HUES64 (cell line): ENCODE data around the gene PSMA6.
A peak's percentile ranks its signal among the peaks of the same experiment; 100 is the strongest.
"Not testable (repeated sequence)": the region's sequence is repeated elsewhere in the genome, so short reads cannot be mapped to it uniquely, and the experiment has no call there.

Experiments
- H3K27ac ChIP-seq: 2 replicates; pipeline ENCODE4 v1.7.0; 2013; ENCODE audit warnings: low read depth, low read length, inconsistent platforms
- H3K27me3 ChIP-seq: 2 replicates; pipeline ENCODE4 v1.6.1; 2013; ENCODE audit warnings: mild to moderate bottlenecking, low read length; ENCODE audit not compliant: insufficient read depth
- H3K36me3 ChIP-seq: 2 replicates; pipeline ENCODE4 v1.6.1; 2013; ENCODE audit warnings: mild to moderate bottlenecking, low read length; ENCODE audit not compliant: insufficient read depth
- H3K4me1 ChIP-seq: 2 replicates; pipeline ENCODE4 v1.6.1; 2013; ENCODE audit warnings: mild to moderate bottlenecking, low read length, moderate library complexity; ENCODE audit not compliant: insufficient read depth
- H3K4me3 ChIP-seq: 2 replicates; pipeline ENCODE4 v1.5.1; 2013; ENCODE audit warnings: mild to moderate bottlenecking, low read length, moderate library complexity
- H3K9ac ChIP-seq: 2 replicates; pipeline ENCODE4 v1.6.1; 2013; ENCODE audit warnings: mild to moderate bottlenecking, low read depth, low read length
- H3K9me3 ChIP-seq: 2 replicates; pipeline ENCODE4 v1.6.1; 2013; ENCODE audit warnings: low read depth, low read length; ENCODE audit not compliant: insufficient read depth
- WGBS: fragments of 150-250, 120-280 bp; methylation state at CpG from one replicate; pipeline ENCODE4 v1.1.7; 2013; ENCODE audit warnings: missing lambda C conversion rate; 5-methylcytosine and 5-hydroxymethylcytosine counted together

Gene PSMA6

DNA sequence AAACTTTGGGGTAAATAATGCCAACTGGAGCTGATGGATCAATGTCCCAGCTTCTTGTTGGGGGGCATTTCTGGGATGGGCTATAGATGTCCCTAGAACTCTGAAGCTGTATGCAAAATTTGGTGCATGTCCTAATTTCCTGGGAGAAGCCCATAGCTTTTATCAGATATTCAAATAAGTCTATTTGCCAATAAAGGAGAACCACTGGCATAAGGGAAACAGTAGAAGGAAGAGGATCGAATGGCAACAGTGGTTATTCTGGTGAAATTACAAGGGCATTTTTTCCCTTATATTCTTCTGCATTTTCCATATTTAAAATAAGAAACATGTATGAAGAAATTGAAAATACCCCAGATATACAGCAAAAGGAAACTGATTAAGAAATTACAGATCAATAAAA, 34.2 kb downstream of the PSMA6 start:
- Histone ChIP-seq H3K4me3 (no peak overlapping the region), H3K27ac (no peak overlapping the region), H3K9ac (no peak overlapping the region), H3K9me3 (no peaks in the 10 kb centered on the region), H3K4me1 (0 out of 2 replicates have a peak, but pooled peaks cover under 1% of the 10 kb centered on the region), H3K36me3 (no peaks in the 10 kb centered on the region), H3K27me3 (no peaks in the 10 kb centered on the region)
- WGBS: no CpG with 5 or more reads among the region's 1 CpG

DNA sequence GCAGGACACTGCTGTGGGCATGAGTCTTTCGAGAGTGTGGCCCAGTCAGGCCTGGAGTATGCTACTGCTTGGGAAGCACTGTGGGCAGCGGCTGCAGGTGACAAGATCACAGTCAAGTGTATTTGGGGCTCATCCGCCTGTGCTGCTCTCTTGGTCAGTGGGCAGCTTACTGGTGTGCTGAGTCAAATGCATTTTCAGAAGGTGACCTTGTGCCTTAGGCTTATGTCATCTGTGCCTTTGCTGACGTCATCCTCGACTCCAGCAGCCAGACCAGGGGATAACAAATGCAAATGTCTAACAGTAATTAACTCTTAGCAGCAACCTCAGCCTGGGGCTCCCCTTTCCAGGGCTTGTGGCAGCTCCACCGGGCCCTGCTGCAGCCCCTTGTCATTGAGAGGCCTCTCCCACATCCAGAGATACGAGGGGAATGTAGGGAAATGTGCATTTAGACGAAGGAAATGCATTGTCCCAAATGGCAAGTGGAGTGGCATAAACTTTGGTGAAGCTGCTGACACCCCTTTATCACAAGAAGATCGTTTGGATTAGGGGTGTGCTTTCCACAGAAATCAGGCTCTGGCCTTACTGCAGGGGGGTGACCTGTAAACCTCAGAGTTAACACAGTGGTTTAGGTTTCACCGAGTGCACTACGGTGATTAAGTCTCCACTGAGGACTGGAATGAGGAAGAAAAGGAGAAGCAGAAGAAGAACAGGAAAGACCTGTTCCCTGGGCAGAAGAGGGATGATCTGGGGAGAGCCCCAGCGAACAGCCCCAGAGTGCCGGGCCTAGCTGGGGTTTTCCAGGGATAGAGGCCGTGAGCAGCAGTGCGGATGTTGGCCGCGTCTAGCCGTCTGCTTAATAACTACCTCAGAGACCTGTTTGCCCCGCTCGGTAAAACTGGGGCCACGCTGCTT, 39.7 kb downstream of the PSMA6 start:
- Histone ChIP-seq H3K9ac (no peak overlapping the region), H3K4me1 (peaks cover 35% of the 10 kb centered on the region), H3K27ac (no peak overlapping the region)

DNA sequence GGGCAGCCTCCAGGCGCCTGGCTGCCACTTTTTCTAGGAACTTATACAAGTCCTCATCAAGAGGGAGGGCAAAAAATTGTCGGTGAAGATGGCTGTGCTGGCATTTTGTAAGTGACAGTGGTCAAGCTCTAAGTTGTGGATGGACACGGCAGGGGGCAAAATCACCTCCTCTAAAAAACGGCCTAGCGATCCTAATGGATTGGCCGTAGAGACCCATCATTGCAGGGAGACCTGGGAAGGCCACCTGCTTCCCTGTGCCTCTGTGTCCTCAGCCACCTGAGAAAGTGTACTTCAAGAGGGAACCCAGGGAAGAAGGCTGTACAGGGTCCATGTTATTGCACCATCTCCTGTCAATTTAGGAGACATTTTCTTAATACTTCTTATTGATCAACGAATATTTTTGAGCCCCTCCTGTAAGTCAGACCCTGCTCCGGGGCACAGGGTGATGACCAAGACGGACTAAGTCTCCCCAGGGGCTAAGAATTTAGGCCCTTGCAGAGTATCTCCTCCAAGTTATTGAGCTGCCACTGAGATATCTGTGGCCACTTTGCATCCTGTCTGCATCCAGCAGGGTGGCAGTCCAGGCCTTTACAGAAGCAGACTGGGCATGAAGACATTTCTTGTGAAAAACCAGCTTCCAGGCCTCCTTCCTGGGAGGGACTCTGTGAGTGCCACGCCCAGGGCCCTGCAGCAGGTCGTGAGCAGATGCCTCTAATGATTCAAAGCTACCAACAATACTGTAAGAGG, 40.5 kb downstream of the PSMA6 start:
- Histone ChIP-seq H3K9ac (no peak overlapping the region), H3K27ac (peak overlapping the region; percentile 16; the same call in 1 of the 2 replicates), H3K4me1 (peaks cover 42% of the 10 kb centered on the region)

More for the DNA sequence above, 39.7 kb downstream of the PSMA6 start:
- 87% methylated on average over 21 of the region's 21 CpGs for WGBS
- Histone ChIP-seq H3K4me3 (no peak overlapping the region), H3K36me3 (no peaks in the 10 kb centered on the region), H3K27me3 (no peaks in the 10 kb centered on the region), H3K9me3 (no peaks in the 10 kb centered on the region)

DNA sequence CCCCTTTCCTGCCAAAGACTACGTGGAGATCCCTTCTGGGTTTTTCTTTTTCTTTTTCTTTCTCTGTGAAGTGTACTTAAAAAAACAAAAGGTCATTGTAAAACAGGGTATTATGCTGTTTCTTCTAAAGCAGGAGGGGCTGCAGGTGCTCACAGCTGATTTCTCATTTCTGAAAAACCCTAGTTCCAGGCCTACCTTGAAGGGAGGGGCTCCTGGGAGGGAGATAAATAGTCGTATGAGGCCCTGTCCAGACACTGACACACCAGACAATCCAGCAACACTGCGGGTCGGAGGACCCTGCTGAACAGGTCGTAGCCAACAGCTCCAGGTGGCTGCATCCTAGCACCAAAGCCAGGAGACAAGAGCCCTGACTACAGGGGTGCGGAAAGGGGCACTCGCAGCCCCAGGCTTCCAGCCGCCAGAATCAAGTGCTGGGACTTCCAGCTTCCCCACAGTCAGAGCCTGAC, 41.1 kb downstream of the PSMA6 start:
- H3K4me3 ChIP-seq: no peak overlapping the region
- H3K4me1 ChIP-seq: peaks cover 42% of the 10 kb centered on the region
- no peaks in the 10 kb centered on the region for H3K27me3 ChIP-seq
- no peak overlapping the region; the same call in 1 of the 2 replicates for H3K9ac ChIP-seq
- H3K9me3 ChIP-seq: no peaks in the 10 kb centered on the region
- H3K36me3 ChIP-seq: no peaks in the 10 kb centered on the region
- 72% methylated on average over 7 of the region's 8 CpGs for WGBS
- peak overlapping the region; percentile 54; the same call in 1 of the 2 replicates for H3K27ac ChIP-seq

More for the DNA sequence above, 40.5 kb downstream of the PSMA6 start:
- Histone ChIP-seq H3K27me3 (no peaks in the 10 kb centered on the region), H3K4me3 (no peak overlapping the region), H3K9me3 (no peaks in the 10 kb centered on the region), H3K36me3 (no peaks in the 10 kb centered on the region)
- 82% methylated on average over 11 of the region's 11 CpGs for WGBS

DNA sequence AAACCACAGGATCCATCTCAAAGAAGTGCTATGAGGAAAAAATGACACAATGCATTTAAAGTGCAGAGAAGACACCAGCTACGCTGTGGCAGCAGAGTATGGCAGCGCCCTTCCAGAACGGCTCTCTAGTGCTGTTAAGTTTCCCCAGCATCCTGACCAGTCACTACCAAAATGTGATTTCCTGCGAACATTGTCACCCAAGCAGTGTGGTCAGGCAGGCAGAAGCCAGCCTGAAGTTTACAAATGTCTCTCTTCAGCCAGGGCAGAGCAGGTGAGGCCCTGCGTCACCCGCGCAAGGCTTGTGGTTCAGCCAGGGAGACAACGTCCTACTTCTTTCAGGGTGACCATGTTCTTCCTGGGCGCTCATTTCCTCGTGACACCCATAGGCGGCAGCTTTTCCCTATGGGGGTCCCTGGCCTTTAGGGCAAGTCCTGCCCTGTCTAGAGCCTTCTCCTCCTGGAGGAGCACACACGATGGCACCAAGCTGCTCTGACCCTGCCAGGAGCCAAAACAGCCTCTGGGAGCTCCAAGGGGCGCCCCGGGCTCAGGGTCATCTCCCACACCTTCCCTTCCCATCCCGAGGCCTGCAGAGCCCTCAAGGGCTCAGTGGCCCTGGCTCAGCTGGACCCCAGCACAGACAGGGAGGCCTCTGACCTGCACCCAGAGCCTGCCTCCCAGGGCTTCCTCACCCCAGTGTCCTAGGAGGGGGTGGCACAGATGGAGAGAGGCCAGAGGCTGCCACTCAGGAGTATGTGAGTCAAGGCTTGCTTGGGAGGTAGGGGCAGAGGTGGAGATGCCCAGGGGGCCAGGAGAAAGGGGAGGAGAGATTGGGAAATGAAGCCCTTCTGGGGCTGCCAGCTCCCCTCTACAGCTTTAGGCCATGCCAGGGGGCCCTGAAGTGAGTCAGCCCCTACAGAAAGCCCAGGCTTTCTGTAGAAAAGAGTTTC, 41.9 kb downstream of the PSMA6 start:
- Histone ChIP-seq H3K27ac (peak overlapping the region; percentile 54), H3K4me1 (peaks cover 42% of the 10 kb centered on the region)

DNA sequence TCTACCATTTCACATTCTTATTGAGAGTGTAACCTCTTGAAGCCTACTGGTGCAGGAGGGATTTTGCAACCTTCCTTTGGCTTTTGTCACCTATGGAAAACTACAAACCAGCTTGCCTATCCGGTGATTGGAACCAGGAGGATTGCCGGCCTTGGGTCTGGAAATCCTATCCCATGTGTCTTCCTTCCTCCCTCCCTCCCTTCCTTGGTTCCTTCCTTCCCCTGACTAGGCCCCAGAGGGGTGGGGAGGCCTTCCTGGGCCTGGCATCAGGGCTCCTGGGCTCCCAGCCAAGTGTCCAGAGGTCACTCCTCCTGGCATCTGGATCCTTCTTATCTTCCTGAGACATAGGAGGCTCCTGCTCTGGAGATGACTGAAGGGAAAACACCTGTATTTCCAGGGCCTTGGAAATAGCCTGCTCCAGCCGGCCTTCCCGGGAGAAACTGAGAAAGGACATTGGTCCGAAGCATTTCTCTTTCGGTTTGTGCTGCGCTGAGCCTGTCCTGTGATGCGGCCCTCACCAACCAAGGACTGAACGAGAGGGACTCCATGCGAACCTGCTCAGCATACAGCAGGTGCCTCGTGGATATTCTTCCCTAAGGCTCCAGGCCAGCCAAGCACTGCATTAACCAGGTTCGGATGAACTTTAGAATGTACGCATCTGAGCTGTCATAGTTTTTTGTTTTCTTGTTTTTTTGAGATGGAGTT, 43.4 kb downstream of the PSMA6 start:
- H3K4me1 ChIP-seq: peaks cover 42% of the 10 kb centered on the region
- no peaks in the 10 kb centered on the region for H3K9me3 ChIP-seq
- no peak overlapping the region for H3K4me3 ChIP-seq
- no peak overlapping the region for H3K9ac ChIP-seq
- no peaks in the 10 kb centered on the region for H3K36me3 ChIP-seq
- 95% methylated on average over 13 of the region's 13 CpGs for WGBS
- H3K27me3 ChIP-seq: no peaks in the 10 kb centered on the region
- no peak overlapping the region for H3K27ac ChIP-seq

More for the DNA sequence above, 41.9 kb downstream of the PSMA6 start:
- no peak overlapping the region for H3K4me3 ChIP-seq
- H3K27me3 ChIP-seq: no peaks in the 10 kb centered on the region
- no peaks in the 10 kb centered on the region for H3K9me3 ChIP-seq
- no peaks in the 10 kb centered on the region for H3K36me3 ChIP-seq
- WGBS: 90% methylated on average over 15 of the region's 15 CpGs
- no peak overlapping the region; the same call in 1 of the 2 replicates for H3K9ac ChIP-seq

DNA sequence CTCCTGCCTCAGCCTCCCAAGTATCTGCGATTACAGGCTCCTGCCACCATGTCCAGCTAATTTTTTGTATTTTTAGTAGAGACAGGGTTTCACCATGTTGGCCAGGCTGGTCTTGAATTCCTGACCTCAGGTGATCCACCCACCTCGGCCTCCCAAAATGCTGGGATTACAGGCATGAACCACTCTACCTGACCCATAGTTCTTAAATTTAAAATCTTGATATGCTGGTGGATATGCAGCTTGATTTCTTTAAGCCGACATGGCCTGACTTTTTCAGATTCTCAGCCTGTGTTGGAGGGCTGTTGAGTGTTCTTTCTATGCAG, 44.0 kb downstream of the PSMA6 start:
- 82% methylated on average over 3 of the region's 3 CpGs for WGBS
- Histone ChIP-seq H3K4me1 (peaks cover 43% of the 10 kb centered on the region), H3K27ac (0 out of 2 replicates have a peak overlapping the region, but pooled peaks have one; percentile 40), H3K9ac (peak overlapping the region; percentile 26; the same call in 1 of the 2 replicates)
- H3K9me3 ChIP-seq, H3K4me3 ChIP-seq, H3K36me3 ChIP-seq, H3K27me3 ChIP-seq: not testable (repeated sequence)

DNA sequence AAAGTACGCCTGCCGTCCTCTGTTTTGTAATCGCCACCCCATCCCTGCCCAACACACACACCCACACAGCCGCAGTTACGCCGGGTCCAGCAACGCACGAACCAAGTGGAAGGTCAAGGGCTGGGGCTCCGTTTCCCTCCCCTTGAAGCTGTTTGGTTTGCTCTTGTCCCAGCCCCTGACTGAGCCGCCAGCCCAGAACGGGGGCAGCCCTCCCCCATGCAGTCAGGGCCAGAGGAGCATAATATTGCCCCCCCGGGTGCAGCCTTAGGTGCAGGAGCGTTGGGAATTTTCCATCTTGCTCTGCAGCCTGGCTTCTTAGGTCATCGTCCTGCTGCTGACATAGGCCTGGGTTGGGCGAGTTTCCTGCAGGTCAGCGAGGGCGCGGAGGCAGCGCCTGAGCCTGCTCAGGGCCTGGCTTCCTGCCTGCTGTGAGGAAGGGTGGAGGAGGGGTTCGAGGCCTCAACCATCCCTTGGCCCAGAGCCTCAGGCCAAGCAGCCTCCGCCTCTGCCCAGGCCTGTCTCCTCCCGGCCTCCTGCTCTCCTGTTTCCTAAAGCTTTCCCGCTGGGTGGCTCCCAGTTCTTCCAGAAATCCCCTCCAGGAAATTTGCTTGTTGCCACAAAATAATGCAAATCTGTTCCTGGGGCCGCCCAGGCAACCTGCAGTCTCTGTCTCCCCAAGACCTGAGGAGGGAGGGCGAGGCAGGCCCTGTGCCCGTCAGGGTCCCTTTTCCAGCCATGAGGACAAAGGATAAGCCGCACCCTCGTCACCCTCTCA, 44.5 kb downstream of the PSMA6 start:
- peaks cover 45% of the 10 kb centered on the region for H3K4me1 ChIP-seq
- H3K36me3 ChIP-seq: no peaks in the 10 kb centered on the region
- H3K27ac ChIP-seq: peak overlapping the region; percentile 45
- WGBS: 47% methylated on average over 28 of the region's 28 CpGs
- no peaks in the 10 kb centered on the region for H3K27me3 ChIP-seq
- no peak overlapping the region for H3K4me3 ChIP-seq
- H3K9me3 ChIP-seq: no peaks in the 10 kb centered on the region
- peak overlapping the region; percentile 26; the same call in 1 of the 2 replicates for H3K9ac ChIP-seq

DNA sequence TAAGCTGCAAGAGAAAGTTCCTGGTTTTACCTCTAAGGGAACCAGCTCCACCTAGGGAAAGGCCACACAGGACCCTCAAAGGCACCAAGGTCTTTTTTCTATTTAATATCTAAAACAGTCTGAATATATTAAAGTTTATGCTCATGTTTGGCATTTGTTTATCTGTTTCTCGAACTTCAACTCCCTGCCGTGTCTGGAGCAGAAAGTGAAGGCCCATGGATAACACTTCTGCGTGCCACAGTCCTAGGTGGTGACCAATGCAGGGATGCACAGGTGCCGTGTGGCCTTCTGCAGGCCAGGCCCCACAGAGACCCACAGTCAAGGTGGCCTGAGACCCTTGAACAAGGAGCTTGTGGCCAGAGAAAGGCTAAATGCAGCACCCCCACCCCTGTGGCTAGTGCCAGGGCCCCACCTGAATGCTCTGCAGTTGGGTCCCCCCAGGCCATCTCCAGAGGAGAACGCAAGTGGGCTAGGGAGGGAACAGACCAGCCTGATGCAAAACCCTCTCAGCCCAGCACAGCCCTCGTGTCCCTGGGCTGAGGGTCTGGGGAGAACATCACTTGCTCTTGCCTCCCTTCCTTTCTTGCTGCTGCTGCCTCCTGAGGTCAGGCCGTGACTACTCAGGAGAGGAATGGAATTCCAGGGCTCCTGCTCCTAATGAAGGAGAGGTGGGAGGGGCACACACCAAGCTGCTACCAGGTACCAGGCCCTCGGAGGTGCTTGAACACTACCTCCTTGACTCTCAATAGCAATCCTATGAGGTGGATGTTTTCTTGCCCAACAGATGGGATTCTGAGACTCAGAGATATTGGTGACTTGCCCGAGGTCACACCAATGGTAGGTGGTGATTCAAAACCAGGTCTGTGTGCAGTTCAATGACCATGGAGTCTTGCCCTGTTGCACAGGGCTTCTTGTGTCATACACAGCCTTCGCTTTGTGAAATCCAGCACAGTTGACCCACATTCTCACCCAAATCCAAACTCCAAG, 45.4 kb downstream of the PSMA6 start:
- no peaks in the 10 kb centered on the region for H3K36me3 ChIP-seq
- no peaks in the 10 kb centered on the region for H3K27me3 ChIP-seq
- H3K4me1 ChIP-seq: peaks cover 38% of the 10 kb centered on the region
- 85% methylated on average over 10 of the region's 10 CpGs for WGBS
- H3K27ac ChIP-seq: peak overlapping the region; percentile 45
- H3K9ac ChIP-seq: 0 out of 2 replicates have a peak overlapping the region, but pooled peaks have one; percentile 26
- no peak overlapping the region for H3K4me3 ChIP-seq
- H3K9me3 ChIP-seq: no peaks in the 10 kb centered on the region
